Ovary (tissue), 9 donors: Measurements from ENCODE around the gene BUB1B. TPM values are rescaled to one million over a fixed set of nuclear protein-coding genes. Genes with fewer than 3 reads are reported as not detected.

Experiments
- DNase-seq, 5 donors: peaks; one replicate each; pipeline ENCODE4 v3.0.0-alpha.2; 2019 to 2020
- H3K27ac ChIP-seq, 2 donors: fragments of 200-600 bp; one replicate each; pipeline versions ENCODE4 v1.5.1 to v1.8.0; 2019 to 2022
- H3K27me3 ChIP-seq: fragments of 200-600 bp; one replicate; pipeline ENCODE4 v1.8.0; 2022
- H3K36me3 ChIP-seq: fragments of 200-600 bp; sonication (generic); one replicate; pipeline ENCODE4 v1.5.1; 2019
- H3K4me1 ChIP-seq: one replicate; pipeline ENCODE4 v1.8.1; 2013; ENCODE audit warnings: mild to moderate bottlenecking, moderate library complexity; ENCODE audit not compliant: insufficient read depth
- H3K4me3 ChIP-seq: fragments of 200-600 bp; sonication (generic); one replicate; pipeline ENCODE4 v1.5.1; 2017
- H3K9me3 ChIP-seq, 2 donors: fragments of 200-600 bp in 1 of 2; sonication (generic) in 1 of 2; one replicate each; pipeline versions ENCODE4 v1.5.1 to v1.8.1; 2013 to 2019; ENCODE audit warnings: mild to moderate bottlenecking in 1 of 2, moderate library complexity in 1 of 2
- CTCF ChIP-seq, 3 donors: fragments of 450-650 bp in 2 of 3; fragments of 200-600 bp in 1 of 3; IDR thresholded peaks; one replicate each; pipeline versions ENCODE4 v1.5.1 to v1.8.0; 2016 to 2022; ENCODE audit warnings: antibody characterized with exemption in 3 of 3, mild to moderate bottlenecking in 1 of 3
- EP300 ChIP-seq: sonication (generic); formaldehyde crosslinking; IDR thresholded peaks from one replicate; pipeline ENCODE4 v1.6.1; 2017; ENCODE audit warnings: antibody characterized with exemption
- POLR2A ChIP-seq: fragments of 450-650 bp; IDR thresholded peaks from one replicate; pipeline ENCODE4 v1.6.1; 2017; ENCODE audit warnings: antibody characterized with exemption, mild to moderate bottlenecking, moderate library complexity
- WGBS, 3 donors: extraction: QIAGEN DNeasy Blood & Tissue Kit in 1 of 3; methylation state at CpG; one replicate each; pipeline versions ENCODE4 v1.1.5 to v1.1.7; 2013 to 2017; 5-methylcytosine and 5-hydroxymethylcytosine counted together
- intact Hi-C, 4 donors: fragments of 100-400 bp; cut with DNase I; formaldehyde crosslinking; loops; one replicate each; pipeline versions ENCODE4 v1.11.0 to v1.15.1; 2022 to 2023
- polyA plus RNA-seq, 2 donors: library from polyadenylated mRNA; stranded (reverse); fragments of 200-250 nt in 1 of 2; fragments of 350-450 nt in 1 of 2; fragmentation: Illumina TruSeq in 1 of 2; extraction: RNeasy Lipid Tissue Mini Kit (QIAGEN cat#74804) in 1 of 2; gene quantifications; one replicate each; pipeline ENCODE4 v1.2.3, GENCODE V29; 2013 to 2014
- total RNA-seq, 7 donors: library from RNA; depleted of rRNA in 2 of 7; stranded (reverse); fragments of >200 nt in 2 of 7; fragmentation: NEBNext Ultra II Directional in 3 of 7; extraction: Animal tissue kit (Norgen Biotek cat#: 25700) in 3 of 7; gene quantifications; one replicate each; pipeline versions ENCODE4 v1.1.0 to v1.2.4, GENCODE V29; 2016 to 2023
- donor health status: DM: no; HTN: no; CAD: no; lungs with moderate emphysema.
- donor health status: DM: no; HTN: no; CAD: no.
- donor health status: Bipolar disorder and iron deficiency.
- donor health status: DM: yes; HTN: yes; CAD: no.
- donor health status: DM: no; HTN: no; CAD: no.
- donor health status: DM: yes; HTN: yes; CAD: no.

BUB1B gene
- total and polyA plus RNA-seq, 9 donors = 0.43 to 2.4 (median 1.2) TPM; not detected in 1

GRCh38 chr15:40222131-40222530 lies 61.3 kb downstream of the BUB1B start:
- no peaks in the 10 kb centered on the region for H3K4me1 ChIP-seq
- no peak overlapping the region for H3K4me3 ChIP-seq
- WGBS, 3 donors = 91 to 94% (median 93%) methylated on average over 6 of the region's 6 CpGs
- H3K36me3 ChIP-seq = no peaks in the 10 kb centered on the region
- intact Hi-C loops = no loop called here
- DNase-seq = no peak
- TF ChIP-seq POLR2A (no peak), CTCF (IDR thresholded peaks at IDR 0.05) (no peak), EP300 (no peak)
- H3K27me3 ChIP-seq = no peaks in the 10 kb centered on the region
- H3K27ac ChIP-seq = no peak overlapping the region
- no peaks in the 10 kb centered on the region for H3K9me3 ChIP-seq

- Histone ChIP-seq H3K4me1 (no peaks in the 10 kb centered on the region), H3K36me3 (no peaks in the 10 kb centered on the region), H3K27ac (no peak overlapping the region), H3K4me3 (no peak overlapping the region), H3K9me3 (no peaks in the 10 kb centered on the region), H3K27me3 (no peaks in the 10 kb centered on the region)
- TF ChIP-seq CTCF (IDR thresholded peaks at IDR 0.05) = no peak
- TF ChIP-seq EP300 = no peak
- TF ChIP-seq POLR2A = no peak
- DNase-seq = no peak
- intact Hi-C loops = no loop called here
Measured at GRCh38 chr15:40226736-40227135, 65.9 kb downstream of the BUB1B start.

- WGBS, 3 donors = 96 to 98% (median 97%) methylated on average over 5 of the region's 5 CpGs
- H3K27ac ChIP-seq = no peak overlapping the region
- no peak overlapping the region for H3K4me3 ChIP-seq
- intact Hi-C loops = no loop called here
- H3K9me3 ChIP-seq = no peaks in the 10 kb centered on the region
- TF ChIP-seq EP300 (no peak), POLR2A (no peak), CTCF (IDR thresholded peaks at IDR 0.05) (no peak)
- H3K36me3 ChIP-seq = no peaks in the 10 kb centered on the region
- H3K27me3 ChIP-seq = no peaks in the 10 kb centered on the region
- DNase-seq = no peak
- no peaks in the 10 kb centered on the region for H3K4me1 ChIP-seq
Measured at GRCh38 chr15:40229316-40229715, 68.4 kb downstream of the BUB1B start.

- DNase-seq = no peak
- Histone ChIP-seq H3K27me3 (no peaks in the 10 kb centered on the region), H3K27ac (no peak overlapping the region), H3K4me3 (no peak overlapping the region), H3K4me1 (no peaks in the 10 kb centered on the region), H3K9me3 (no peaks in the 10 kb centered on the region), H3K36me3 (no peaks in the 10 kb centered on the region)
- 81 to 92% (median 85%) methylated on average over 1 of the region's 1 CpG for WGBS, 3 donors
- TF ChIP-seq POLR2A (no peak), CTCF (IDR thresholded peaks at IDR 0.05) (no peak), EP300 (no peak)
- intact Hi-C loops = no loop called here
Measured at GRCh38 chr15:40229956-40230355, 69.1 kb downstream of the BUB1B start.

GRCh38 chr15:40232625-40233070 lies 71.8 kb downstream of the BUB1B start:
- TF ChIP-seq CTCF (IDR thresholded peaks at IDR 0.05) = no peak
- no peak for TF ChIP-seq EP300
- no peak for TF ChIP-seq POLR2A
- DNase-seq = no peak
- intact Hi-C loops = no loop called here

More at GRCh38 chr15:40232625-40233070, 71.8 kb downstream of the BUB1B start:
- Histone ChIP-seq H3K27ac (no peak overlapping the region), H3K36me3 (no peaks in the 10 kb centered on the region), H3K27me3 (no peaks in the 10 kb centered on the region), H3K4me3 (no peak overlapping the region), H3K4me1 (no peaks in the 10 kb centered on the region), H3K9me3 (no peaks in the 10 kb centered on the region)
- WGBS, 3 donors = 42 to 48% (median 44%) methylated on average over 7 of the region's 7 CpGs
